Measurements from ENCODE around the gene RIPK3. TPM values are rescaled to one million over a fixed set of nuclear protein-coding genes. Genes with fewer than 3 reads are reported as not detected.

RIPK3 gene
- polyA plus RNA-seq, 6 donors from 2014 or later, result 7.7 to 12.9 (median 9.3) TPM; not detected in 1

DNA sequence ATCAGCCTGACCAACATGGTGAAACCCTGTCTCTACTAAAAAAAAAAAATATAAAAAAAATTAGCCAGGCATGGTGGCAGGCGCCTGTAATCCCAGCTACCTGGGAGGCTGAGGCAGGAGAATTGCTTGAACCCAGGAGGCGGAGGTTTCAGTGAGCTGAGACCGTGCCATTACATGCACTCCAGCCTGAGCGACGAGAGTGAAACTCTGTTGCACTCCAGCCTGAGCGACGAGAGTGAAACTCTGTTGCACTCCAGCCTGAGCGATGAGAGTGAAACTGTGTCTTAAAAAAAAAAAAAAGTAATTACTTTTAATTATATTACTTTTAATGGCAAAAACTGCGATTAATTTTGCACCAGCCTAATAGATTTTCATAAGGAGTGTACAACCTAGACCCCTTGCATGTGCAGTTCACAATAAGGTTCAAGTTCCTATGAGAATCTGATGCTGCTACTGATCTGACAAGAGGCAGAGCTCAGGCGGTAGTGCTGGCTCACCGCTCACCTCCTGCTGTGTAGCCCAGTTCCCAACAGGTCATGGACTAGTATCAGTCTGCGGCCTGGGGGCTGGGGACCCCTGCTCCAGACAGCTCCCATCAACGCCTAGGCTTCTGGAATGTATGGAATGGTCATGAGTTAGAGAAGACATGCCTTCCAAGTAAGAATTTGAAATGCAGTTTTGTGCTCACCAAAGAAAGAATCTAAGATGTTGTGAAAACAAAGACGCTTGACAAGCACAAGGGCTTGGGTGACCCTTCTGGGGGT, 18.4 kb downstream of the RIPK3 start:
- DNase-seq, result no peak
- Mint-ChIP-seq H3K27ac (no peak overlapping the region), H3K36me3 (peaks cover 4 to 7% of the 10 kb centered on the region in 2 donors), H3K27me3 (peaks cover 9 to 40% (median 34%) of the 10 kb centered on the region in 3 donors), H3K9me3 (no peaks in the 10 kb centered on the region), H3K4me1 (peaks cover 0 to 4% (median 0%) of the 10 kb centered on the region in 3 donors), H3K4me3 (no peak overlapping the region)
- ATAC-seq (ENCODE audit: low read depth in 2 of 2), result no peak

DNA sequence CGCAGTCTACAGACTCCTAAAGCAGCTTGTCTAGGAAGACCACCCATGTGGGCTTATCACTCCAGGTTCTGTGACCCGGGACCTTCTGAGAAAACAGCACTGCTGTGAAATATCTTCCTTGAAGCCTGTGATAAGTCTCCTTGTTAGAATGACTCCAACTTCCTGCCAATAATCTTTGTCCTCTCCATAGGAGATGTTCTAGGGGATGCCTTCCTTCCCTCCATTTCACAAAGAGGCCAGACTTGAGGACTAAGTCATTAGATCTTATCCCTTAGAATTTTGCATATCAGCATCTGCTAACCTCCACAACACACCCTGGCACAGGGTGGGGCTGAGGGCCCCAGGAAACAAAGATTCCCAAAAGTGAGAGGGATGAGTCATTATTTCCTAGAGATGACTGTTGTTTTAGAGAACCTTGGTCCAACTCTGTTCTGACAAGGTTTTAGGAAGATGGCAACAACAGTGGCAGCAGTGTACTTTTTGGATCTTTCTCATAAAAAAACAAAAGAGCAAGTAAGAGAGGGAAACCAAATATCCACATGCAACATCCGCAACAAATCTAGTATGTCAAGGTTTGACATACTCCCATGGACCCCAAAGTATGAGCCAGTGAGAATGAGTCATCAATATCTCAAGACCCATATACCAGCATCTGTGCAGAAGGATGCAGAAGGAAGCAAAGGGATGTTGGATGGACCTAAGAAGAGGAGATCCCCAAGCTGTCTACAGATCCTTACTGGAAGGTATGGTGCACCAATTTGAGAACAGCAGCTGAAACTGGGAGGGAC, 22.5 kb downstream of the RIPK3 start:
- H3K4me3 Mint-ChIP-seq, result no peak overlapping the region
- DNase-seq (no peak), ATAC-seq (ENCODE audit: low read depth in 2 of 2) (no peak)
- H3K27me3 Mint-ChIP-seq, result peaks cover 9 to 28% (median 26%) of the 10 kb centered on the region in 3 donors
- peaks cover 4 to 7% of the 10 kb centered on the region in 2 donors for H3K36me3 Mint-ChIP-seq
- no peak overlapping the region for H3K27ac Mint-ChIP-seq
- no peaks in the 10 kb centered on the region for H3K9me3 Mint-ChIP-seq
- peaks cover 23 to 25% (median 24%) of the 10 kb centered on the region in 3 donors for H3K4me1 Mint-ChIP-seq

DNA sequence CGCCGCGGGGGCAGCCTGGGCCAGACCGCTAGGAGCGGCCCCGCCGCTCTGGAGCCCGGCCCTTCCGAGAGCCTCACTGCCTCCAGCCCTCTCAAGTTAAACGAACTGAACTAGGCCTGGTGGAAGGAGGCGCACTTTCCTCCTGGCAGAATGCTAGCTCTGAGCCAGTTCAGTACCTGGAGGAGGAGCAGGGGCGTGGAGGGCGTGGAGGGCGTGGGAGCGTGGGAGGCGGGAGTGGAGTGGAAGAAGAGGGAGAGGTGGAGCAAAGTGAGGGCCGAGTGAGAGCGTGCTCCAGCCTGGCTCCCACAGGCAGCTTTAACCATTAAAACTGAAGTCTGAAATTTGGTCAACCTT, 23.2 kb downstream of the RIPK3 start:
- Mint-ChIP-seq H3K27ac (no peak overlapping the region), H3K9me3 (no peaks in the 10 kb centered on the region), H3K36me3 (peaks cover 4 to 7% of the 10 kb centered on the region in 2 donors), H3K27me3 (peaks cover 9 to 24% (median 23%) of the 10 kb centered on the region in 3 donors), H3K4me3 (no peak overlapping the region), H3K4me1 (peaks cover 31 to 32% (median 31%) of the 10 kb centered on the region in 3 donors)
- ATAC-seq (ENCODE audit: low read depth in 2 of 2) (no peak), DNase-seq (no peak)

DNA sequence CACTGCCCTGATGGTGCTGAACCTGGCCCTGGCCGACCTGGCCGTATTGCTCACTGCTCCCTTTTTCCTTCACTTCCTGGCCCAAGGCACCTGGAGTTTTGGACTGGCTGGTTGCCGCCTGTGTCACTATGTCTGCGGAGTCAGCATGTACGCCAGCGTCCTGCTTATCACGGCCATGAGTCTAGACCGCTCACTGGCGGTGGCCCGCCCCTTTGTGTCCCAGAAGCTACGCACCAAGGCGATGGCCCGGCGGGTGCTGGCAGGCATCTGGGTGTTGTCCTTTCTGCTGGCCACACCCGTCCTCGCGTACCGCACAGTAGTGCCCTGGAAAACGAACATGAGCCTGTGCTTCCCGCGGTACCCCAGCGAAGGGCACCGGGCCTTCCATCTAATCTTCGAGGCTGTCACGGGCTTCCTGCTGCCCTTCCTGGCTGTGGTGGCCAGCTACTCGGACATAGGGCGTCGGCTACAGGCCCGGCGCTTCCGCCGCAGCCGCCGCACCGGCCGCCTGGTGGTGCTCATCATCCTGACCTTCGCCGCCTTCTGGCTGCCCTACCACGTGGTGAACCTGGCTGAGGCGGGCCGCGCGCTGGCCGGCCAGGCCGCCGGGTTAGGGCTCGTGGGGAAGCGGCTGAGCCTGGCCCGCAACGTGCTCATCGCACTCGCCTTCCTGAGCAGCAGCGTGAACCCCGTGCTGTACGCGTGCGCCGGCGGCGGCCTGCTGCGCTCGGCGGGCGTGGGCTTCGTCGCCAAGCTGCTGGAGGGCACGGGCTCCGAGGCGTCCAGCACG, 23.8 kb downstream of the RIPK3 start:
- H3K9me3 Mint-ChIP-seq, result no peaks in the 10 kb centered on the region
- H3K4me1 Mint-ChIP-seq, result peaks cover 31 to 35% (median 35%) of the 10 kb centered on the region in 3 donors
- no peak overlapping the region for H3K27ac Mint-ChIP-seq
- no peak for ATAC-seq (ENCODE audit: low read depth in 2 of 2)
- peaks cover 9 to 23% (median 22%) of the 10 kb centered on the region in 3 donors for H3K27me3 Mint-ChIP-seq
- no peak overlapping the region for H3K4me3 Mint-ChIP-seq
- peaks cover 4 to 7% of the 10 kb centered on the region in 2 donors for H3K36me3 Mint-ChIP-seq
- no peak for DNase-seq

DNA sequence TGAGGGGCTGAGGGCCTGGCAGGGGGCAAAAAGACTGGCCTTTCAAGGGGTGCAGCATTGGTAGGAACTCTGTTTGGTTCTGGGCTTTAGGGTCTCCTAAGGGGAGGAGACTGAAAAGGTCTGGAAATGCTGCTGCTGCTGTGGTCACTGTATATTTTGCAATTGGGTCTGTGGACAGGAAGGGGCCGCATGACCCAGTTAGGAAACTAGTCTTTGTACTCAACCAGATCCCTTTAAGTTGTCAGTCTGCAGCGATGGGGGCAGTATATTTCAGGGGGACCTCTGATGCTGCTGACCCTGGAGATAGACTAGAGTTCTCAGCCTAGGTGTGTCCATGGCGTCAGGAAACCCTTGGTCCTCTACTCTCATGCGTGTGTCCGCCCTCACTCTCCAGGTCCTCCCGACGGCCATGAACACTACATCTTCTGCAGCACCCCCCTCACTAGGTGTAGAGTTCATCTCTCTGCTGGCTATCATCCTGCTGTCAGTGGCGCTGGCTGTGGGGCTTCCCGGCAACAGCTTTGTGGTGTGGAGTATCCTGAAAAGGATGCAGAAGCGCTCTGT, 24.5 kb downstream of the RIPK3 start:
- Mint-ChIP-seq H3K4me1 (peaks cover 33 to 38% (median 38%) of the 10 kb centered on the region in 3 donors), H3K9me3 (no peaks in the 10 kb centered on the region), H3K27me3 (peaks cover 8 to 21% (median 20%) of the 10 kb centered on the region in 3 donors), H3K4me3 (no peak overlapping the region), H3K36me3 (peaks cover 4 to 7% of the 10 kb centered on the region in 2 donors), H3K27ac (no peak overlapping the region)
- ATAC-seq (ENCODE audit: low read depth in 2 of 2) (no peak), DNase-seq (no peak)

DNA sequence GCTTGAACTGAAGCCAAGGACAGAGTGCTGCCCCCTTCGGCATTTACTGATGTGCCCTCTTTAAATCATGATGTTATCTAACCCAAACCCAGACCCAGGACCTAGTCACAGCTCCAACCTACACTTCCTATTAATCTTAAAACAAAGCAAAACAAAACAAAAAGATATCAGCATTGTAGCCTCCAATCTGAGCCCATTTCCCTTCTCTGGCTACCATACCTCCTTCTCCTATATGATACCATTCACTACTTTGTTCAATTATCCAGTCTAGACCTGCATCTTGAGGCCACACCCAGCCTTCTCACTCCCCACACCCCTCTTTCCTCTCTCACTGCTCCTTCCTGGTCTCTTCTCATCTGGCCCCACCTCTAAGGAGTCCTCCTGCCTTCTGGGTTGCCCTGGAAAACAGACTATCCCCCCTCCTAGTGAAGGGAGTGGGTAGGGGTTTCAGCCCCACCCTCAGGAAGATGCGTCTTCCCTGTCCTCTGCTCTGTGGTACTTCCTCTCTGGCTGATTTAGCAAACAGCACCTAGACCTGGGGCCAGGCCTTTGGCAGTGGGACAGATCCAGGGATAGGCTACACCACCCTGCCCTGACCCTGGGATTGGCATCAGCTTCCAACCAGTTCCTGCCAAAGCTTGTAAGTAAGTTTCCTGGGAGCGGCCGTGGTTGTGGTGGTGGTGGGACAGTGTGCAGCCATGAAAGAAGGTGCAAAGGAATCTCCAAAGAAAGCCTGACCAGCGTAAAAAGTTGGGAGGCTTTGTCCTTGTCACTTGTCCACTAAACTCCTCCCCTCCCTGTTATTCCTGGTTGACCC, 25.2 kb downstream of the RIPK3 start:
- H3K27me3 Mint-ChIP-seq, result peaks cover 5 to 14% (median 12%) of the 10 kb centered on the region in 3 donors
- ATAC-seq (ENCODE audit: low read depth in 2 of 2) (no peak), DNase-seq (no peak)
- peak overlapping the region in 4 of 8 donors; percentile 33 to 72 (median 60) for H3K4me3 Mint-ChIP-seq
- peaks cover 39 to 45% (median 43%) of the 10 kb centered on the region in 3 donors for H3K4me1 Mint-ChIP-seq
- H3K9me3 Mint-ChIP-seq, result no peaks in the 10 kb centered on the region
- H3K27ac Mint-ChIP-seq, result peak overlapping the region in 4 of 6 donors; percentile 26 to 71 (median 54)
- peaks cover 4 to 6% of the 10 kb centered on the region in 2 donors for H3K36me3 Mint-ChIP-seq

DNA sequence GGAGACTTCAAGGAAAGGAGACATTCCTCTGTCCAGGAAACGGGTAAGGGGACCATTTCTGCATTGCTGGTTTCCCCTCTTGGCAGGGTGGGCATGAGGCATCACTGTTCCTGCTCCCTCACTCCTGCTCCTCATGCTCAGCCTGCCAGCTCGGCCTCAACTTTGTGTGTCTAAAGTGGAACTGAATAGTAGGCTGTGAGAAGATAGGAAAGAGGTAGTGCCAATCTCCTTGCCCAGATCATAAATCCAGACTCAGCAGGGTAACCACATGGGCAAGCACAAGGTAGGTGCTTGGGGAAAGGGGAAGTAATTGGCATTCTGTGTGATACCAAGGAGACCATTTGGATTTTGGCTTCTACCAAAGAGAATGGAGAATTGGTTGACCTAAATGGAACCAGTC, 25.9 kb downstream of the RIPK3 start:
- Mint-ChIP-seq H3K4me1 (peaks cover 42 to 52% (median 49%) of the 10 kb centered on the region in 3 donors), H3K27ac (peak overlapping the region in 2 of 6 donors; percentile 26 to 71), H3K27me3 (peaks cover 5 to 7% (median 6%) of the 10 kb centered on the region in 3 donors), H3K9me3 (no peaks in the 10 kb centered on the region), H3K36me3 (peaks cover 0 to 4% of the 10 kb centered on the region in 2 donors), H3K4me3 (peak overlapping the region in 2 of 8 donors; percentile 47 to 65)
- ATAC-seq (ENCODE audit: low read depth in 2 of 2) (no peak), DNase-seq (no peak)

DNA sequence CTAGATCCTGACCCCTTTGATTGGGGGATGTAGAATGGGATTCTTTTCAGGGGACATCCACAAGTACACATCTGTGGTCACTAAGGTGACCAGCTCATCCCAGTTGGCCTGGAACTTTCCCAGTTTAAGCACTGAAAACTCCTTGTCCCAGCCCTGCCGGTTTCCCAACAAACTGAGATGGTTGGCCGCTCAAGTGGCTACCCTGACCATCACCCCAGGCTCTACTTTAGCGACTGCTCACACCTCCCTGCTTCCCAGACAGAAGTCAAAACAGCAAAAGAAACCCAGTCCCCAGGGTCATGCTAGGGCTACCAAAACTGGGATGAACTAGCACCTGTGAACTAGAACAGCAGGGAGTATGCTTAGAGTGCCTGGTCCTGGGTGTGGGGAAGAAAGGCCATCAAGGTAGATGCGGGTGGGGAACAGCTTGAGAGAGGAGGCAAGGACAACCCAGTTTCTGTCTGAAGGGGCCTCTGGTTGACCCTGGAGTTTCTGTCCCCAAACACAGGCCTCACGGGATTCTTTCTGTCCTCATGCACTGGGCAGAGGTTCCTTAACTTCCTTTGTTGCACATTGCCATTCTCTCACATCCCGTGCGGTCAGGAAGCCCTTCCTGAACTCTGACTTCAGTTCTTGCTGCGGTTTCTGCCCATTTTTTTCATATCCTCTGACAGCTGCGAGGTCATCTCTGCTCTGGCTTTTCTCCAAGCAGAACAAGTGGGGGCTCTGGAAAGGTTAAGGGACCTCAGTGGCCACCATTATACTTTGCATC, 26.9 kb downstream of the RIPK3 start:
- peaks cover 47 to 62% (median 57%) of the 10 kb centered on the region in 3 donors for H3K4me1 Mint-ChIP-seq
- H3K9me3 Mint-ChIP-seq, result no peaks in the 10 kb centered on the region
- peak overlapping the region in 6 of 8 donors; percentile 22 to 78 (median 50) for H3K4me3 Mint-ChIP-seq
- DNase-seq (no peak), ATAC-seq (ENCODE audit: low read depth in 2 of 2) (no peak)
- peaks cover 0 to 4% of the 10 kb centered on the region in 2 donors for H3K36me3 Mint-ChIP-seq
- peaks cover 0 to 5% (median 0%) of the 10 kb centered on the region in 3 donors for H3K27me3 Mint-ChIP-seq
- H3K27ac Mint-ChIP-seq, result peak overlapping the region in 3 of 6 donors; percentile 51 to 92 (median 78)

DNA sequence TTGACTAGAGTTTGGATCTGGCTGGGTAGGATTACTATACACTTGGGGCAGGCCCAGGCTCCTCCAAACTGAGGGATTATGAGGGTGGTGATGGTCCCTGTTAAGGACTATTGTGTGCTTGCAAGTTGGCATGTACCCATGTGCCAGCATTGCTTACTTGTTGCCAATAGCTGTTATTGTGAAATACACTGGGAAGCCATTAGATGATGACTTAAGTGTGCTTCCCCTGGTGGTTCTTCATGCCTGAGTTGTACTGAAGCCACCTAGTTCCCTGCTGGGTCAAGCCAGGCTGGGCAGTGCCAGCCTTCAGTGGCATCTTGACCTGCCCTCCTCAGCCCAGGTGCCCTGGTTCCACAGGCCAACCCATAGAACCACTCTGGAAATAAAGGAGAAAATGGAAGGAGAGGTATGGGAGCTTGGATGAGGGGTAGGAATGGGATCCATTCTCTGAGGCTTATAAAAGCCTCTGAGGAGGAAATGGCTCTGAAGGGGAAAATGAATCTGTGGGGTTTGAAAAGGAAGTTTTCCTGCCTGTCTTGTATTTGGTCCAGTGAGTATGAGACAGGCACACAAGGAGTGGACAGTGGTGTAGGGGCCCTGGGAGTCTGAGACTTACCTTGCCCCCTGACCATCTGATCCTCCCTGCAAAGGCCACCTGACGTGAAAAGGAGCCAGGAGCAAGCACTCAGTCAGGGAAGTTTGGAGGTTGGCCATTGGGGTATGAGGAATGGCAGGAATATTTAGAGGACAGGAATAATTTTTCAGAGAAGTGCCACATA, 27.8 kb downstream of the RIPK3 start:
- Mint-ChIP-seq H3K4me3 (peak overlapping the region; percentile 78 to 88 (median 83)), H3K9me3 (no peaks in the 10 kb centered on the region), H3K27ac (peak overlapping the region; percentile 49 to 93 (median 70)), H3K4me1 (peaks cover 52 to 70% (median 64%) of the 10 kb centered on the region in 3 donors), H3K27me3 (no peaks in the 10 kb centered on the region), H3K36me3 (no peaks in the 10 kb centered on the region)
- no peak for ATAC-seq (ENCODE audit: low read depth in 2 of 2)
- DNase-seq, result no peak

DNA sequence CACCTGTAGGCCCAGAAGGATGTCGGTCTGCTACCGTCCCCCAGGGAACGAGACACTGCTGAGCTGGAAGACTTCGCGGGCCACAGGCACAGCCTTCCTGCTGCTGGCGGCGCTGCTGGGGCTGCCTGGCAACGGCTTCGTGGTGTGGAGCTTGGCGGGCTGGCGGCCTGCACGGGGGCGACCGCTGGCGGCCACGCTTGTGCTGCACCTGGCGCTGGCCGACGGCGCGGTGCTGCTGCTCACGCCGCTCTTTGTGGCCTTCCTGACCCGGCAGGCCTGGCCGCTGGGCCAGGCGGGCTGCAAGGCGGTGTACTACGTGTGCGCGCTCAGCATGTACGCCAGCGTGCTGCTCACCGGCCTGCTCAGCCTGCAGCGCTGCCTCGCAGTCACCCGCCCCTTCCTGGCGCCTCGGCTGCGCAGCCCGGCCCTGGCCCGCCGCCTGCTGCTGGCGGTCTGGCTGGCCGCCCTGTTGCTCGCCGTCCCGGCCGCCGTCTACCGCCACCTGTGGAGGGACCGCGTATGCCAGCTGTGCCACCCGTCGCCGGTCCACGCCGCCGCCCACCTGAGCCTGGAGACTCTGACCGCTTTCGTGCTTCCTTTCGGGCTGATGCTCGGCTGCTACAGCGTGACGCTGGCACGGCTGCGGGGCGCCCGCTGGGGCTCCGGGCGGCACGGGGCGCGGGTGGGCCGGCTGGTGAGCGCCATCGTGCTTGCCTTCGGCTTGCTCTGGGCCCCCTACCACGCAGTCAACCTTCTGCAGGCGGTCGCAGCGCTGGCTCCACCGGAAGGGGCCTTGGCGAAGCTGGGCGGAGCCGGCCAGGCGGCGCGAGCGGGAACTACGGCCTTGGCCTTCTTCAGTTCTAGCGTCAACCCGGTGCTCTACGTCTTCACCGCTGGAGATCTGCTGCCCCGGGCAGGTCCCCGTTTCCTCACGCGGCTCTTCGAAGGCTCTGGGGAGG, 28.9 kb downstream of the RIPK3 start, which contains the start of gene LTB4R:
Gene LTB4R, plus strand, starts transcription at position 857 of the 959 bp plus-strand sequence. CDS start 4,150 bp downstream, outside the sequence.
- Mint-ChIP-seq H3K9me3 (no peaks in the 10 kb centered on the region), H3K27ac (peak within 1 kb of the TSS; percentile 78 to 93 (median 90)), H3K4me3 (peak within 1 kb of the TSS; percentile 78 to 88 (median 83)), H3K4me1 (peaks cover 52 to 70% (median 64%) of the 10 kb centered on the region in 3 donors), H3K36me3 (peaks cover 2 to 4% of the 10 kb centered on the region in 2 donors), H3K27me3 (no peaks in the 10 kb centered on the region)
- ATAC-seq (ENCODE audit: low read depth in 2 of 2), result peak; percentile 77 to 80
- DNase-seq, result peak; percentile 80

Data from naive B cell (primary cell).